Measurements from ENCODE around the gene ARHGEF5. TPM values are rescaled to one million over a fixed set of nuclear protein-coding genes. Genes with fewer than 3 reads are reported as not detected.
"Not testable (repeated sequence)": the region's sequence is repeated elsewhere in the genome, so short reads cannot be mapped to it uniquely, and the experiment has no call there.

The ARHGEF5 gene
- 1 to 10 TPM; 1.3 to 6.8 (median 6.0) TPM for total RNA-seq

- DNase-seq; H3K36me3 ChIP-seq; H3K4me3 ChIP-seq; H3K27ac ChIP-seq; H3K9me3 ChIP-seq; H3K27me3 ChIP-seq; intact Hi-C loops (cut with DNase I; ENCODE audit: low total_unique reads); H3K4me1 ChIP-seq: not testable (repeated sequence)
Observed at GRCh38 chr7:144355176-144355822, at the start of gene ARHGEF5. ARHGEF5 (plus strand) TSS chr7:144355402; CDS start chr7:144362670, 7,268 bp downstream.

DNA sequence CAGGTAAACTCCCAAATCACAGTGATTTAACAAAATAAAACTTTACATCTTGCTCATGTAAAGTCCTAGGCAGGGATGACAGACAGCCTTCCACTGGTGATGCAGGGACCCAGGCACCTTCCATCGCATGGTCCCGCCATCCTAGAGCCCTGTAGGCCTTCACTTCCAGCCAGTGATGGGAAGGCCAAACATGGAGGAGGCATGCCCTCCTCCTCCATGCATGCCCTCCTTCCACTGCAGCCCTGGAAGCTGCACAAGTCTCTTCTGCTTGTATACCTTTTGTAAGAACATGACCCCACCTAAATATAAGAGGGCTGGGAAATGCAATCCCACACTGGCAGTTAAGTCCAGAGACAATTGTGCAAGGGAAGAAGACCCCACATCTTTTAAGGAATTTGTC, 45.5 kb upstream of the ARHGEF5 start:
- H3K4me1 ChIP-seq; intact Hi-C loops (cut with DNase I; ENCODE audit: low total_unique reads): not testable (repeated sequence)

GRCh38 chr7:144311218-144311617, 44.0 kb upstream of the ARHGEF5 start:
- not testable (repeated sequence) for DNase-seq

More for the DNA sequence above, 45.5 kb upstream of the ARHGEF5 start:
- not testable (repeated sequence) for H3K4me3 ChIP-seq, H3K9me3 ChIP-seq, H3K27me3 ChIP-seq, DNase-seq, H3K36me3 ChIP-seq, H3K27ac ChIP-seq

DNA sequence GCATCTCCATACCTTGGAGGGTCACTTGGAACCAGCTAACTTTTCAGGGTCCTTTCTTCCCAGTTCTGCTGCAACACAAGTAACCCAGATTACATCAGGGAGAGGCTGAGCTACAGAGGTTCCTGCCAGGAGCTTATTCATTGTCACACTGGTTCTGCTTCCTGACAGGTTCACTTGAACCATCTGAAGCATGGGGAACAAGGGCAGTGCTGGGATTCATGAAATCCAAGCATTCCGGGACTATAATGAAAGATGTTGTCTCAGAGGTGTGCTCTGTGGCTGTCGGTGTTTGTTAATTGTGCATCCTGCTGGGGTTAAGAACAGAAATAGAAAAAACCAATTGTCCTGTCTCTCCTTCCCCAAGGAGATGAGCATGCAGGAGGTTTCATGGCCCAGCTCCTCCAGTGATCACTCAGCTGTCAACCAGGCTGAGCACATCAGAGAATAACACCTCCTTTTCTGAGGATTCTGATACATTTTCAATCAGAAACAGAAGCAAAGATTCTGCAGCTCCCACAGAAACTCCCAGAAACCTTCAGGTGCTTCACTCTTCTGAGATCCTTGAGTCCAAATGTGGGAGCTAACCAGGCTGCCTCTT, 43.2 kb upstream of the ARHGEF5 start, which contains the start of gene OR2A1:
Gene OR2A1, plus strand, starts transcription at position 548 of the 598 bp plus-strand sequence. CDS start 5,706 bp downstream, outside the sequence.
- H3K4me3 ChIP-seq; H3K27me3 ChIP-seq; DNase-seq; H3K36me3 ChIP-seq; H3K27ac ChIP-seq; intact Hi-C loops (cut with DNase I; ENCODE audit: low total_unique reads); H3K4me1 ChIP-seq; H3K9me3 ChIP-seq: not testable (repeated sequence)

More at GRCh38 chr7:144311218-144311617, 44.0 kb upstream of the ARHGEF5 start:
- H3K27ac ChIP-seq; H3K4me3 ChIP-seq; H3K36me3 ChIP-seq; H3K9me3 ChIP-seq; intact Hi-C loops (cut with DNase I; ENCODE audit: low total_unique reads); H3K4me1 ChIP-seq; H3K27me3 ChIP-seq: not testable (repeated sequence)

GRCh38 chr7:144317537-144317936, 37.7 kb upstream of the ARHGEF5 start:
- H3K27me3 ChIP-seq; intact Hi-C loops (cut with DNase I; ENCODE audit: low total_unique reads); H3K4me3 ChIP-seq; H3K36me3 ChIP-seq; H3K27ac ChIP-seq; H3K4me1 ChIP-seq; H3K9me3 ChIP-seq; DNase-seq: not testable (repeated sequence)

DNA sequence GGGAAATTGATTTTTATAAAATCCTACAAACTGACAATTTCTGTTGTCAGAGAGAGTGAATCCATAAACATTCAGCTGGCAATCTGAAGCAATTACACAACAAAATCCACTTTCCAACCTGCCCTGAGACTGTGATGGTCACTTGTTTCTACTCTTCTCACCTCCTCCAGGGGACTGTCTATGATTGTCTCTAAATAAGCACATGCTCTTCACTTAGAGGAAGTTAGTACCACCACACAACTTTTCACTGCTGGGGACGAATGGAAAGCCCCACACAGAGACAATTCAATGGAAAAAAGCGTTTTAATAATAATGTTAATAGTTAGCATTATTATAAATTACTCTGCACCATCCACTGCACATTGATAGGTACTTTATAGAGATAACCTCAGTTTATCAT, 35.7 kb upstream of the ARHGEF5 start:
- H3K4me1 ChIP-seq; H3K36me3 ChIP-seq; H3K27ac ChIP-seq; H3K4me3 ChIP-seq; intact Hi-C loops (cut with DNase I; ENCODE audit: low total_unique reads); DNase-seq; H3K9me3 ChIP-seq; H3K27me3 ChIP-seq: not testable (repeated sequence)

DNA sequence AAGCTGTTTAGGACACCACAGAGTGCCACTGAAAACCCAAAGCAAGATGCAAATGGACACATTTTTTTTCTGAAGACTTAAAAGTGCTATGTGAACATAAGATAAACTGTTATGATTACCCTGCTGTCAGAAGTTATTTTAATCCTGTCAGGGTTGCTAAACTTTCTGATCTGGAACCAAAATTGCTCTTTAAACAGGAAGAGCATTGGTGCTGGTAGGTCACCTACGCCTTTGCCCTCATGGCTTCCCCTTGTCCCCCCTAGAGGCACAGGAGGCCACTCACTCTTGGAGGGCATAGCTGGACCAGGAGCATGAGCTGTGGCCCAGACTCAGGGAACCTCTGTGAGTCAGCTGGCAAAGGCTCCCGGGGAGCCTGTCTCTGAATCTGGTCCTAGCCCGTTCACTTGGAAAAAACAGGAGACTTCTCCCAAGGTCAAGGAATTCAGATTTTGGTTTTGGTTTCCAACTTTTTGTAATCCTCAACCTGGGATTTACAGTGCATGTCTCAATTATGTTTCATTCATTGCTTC, 33.5 kb upstream of the ARHGEF5 start:
- H3K27me3 ChIP-seq; H3K4me3 ChIP-seq; H3K4me1 ChIP-seq; H3K9me3 ChIP-seq; intact Hi-C loops (cut with DNase I; ENCODE audit: low total_unique reads); H3K27ac ChIP-seq; H3K36me3 ChIP-seq; DNase-seq: not testable (repeated sequence)

DNA sequence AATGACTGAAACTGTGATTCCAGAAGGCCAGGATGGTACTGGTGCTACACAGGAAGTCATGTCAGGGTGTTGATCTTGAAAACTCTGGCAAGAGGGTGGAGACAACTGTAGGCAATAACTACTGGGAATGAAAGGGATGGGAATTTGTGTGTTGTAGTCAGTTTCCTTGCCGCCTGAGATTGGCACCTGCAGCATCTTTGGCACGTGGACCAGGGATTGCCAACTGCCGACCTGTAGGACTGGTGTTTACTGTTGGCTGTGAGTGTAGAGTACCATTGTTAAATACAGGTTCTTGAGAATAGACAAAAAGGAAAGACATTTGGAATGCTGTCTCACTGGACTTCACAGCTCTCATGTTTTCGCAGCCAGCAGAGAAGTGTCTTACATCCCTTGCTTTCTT, 31.8 kb upstream of the ARHGEF5 start:
- H3K27ac ChIP-seq; H3K9me3 ChIP-seq; H3K27me3 ChIP-seq; H3K4me3 ChIP-seq; H3K36me3 ChIP-seq; intact Hi-C loops (cut with DNase I; ENCODE audit: low total_unique reads); H3K4me1 ChIP-seq; DNase-seq: not testable (repeated sequence)

DNA sequence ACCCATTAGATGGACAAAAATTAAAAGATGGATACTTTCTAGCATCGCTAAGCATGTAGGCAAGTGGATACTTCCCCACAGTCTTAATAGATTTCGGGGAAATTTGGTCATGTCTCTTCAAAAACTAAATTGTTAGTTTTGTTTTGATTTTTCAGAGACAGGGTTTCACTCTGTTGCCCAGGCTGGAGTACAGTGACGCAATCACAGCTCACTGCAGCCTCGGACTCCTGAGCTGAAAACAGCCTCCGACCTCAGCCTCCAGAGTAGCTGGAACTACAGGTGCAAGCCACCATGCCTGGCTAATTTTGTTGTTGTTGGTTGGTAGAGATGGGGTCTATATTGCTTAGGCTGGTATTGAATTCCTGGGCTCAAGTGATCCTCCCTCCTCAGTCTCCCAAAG, 29.3 kb upstream of the ARHGEF5 start:
- H3K27ac ChIP-seq; H3K36me3 ChIP-seq; H3K27me3 ChIP-seq; H3K9me3 ChIP-seq; intact Hi-C loops (cut with DNase I; ENCODE audit: low total_unique reads); H3K4me3 ChIP-seq; DNase-seq; H3K4me1 ChIP-seq: not testable (repeated sequence)

DNA sequence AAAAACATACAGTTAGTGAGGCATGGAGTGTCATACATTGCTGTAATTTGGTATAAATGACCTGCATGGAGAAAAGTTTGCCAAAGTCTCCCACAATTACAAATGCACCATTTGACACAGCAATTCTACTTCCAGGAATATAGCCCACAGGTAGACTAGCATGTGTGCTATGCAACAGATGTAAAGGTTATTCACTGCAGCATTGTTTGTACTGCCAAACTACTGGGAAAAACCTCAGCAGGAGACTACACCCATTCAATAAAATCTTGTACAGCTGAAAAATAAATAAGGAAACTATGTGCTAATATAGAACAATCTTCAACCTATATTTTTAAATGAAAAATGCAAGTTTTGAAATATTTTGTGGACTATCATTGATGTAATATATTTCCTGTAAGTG, 25.2 kb upstream of the ARHGEF5 start:
- H3K4me1 ChIP-seq; H3K4me3 ChIP-seq; H3K27ac ChIP-seq; DNase-seq; H3K36me3 ChIP-seq; intact Hi-C loops (cut with DNase I; ENCODE audit: low total_unique reads); H3K27me3 ChIP-seq; H3K9me3 ChIP-seq: not testable (repeated sequence)

DNA sequence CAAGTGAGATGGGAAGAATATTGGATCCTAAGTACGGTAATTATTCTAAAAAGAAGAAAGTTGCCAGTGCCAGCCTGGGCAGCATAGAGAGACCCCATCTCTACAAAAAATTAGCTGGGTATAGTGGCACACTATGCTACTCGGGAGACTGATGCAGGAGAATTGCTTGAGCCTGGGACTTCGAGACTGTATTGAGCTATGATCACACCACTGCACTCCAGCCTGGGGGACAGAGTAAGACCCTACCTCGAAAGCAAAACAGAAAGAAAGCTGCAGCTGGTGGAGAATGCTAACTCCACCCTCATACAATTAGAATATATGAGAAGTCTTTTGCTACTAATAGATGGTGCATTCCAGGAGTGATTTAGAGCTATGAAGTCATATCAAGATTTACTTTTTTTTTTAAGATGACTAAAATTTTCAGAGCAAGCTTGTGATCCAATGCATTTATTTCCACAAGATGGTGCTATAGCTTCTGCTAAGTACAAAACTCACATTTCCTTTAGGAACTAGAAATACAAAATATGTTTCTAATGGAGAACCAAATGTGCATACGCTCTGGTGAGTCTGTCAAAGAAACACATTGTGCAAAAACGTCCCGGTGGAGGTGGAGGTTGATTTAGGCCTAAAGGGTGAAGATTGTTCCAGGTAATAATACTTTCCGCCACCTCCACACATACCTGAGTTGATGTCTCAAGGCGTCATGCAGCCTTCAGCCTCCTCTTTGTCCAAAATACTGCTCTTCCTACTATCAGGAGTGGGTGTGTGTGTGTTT, 23.8 kb upstream of the ARHGEF5 start:
- H3K4me1 ChIP-seq; intact Hi-C loops (cut with DNase I; ENCODE audit: low total_unique reads); H3K27me3 ChIP-seq; H3K27ac ChIP-seq; H3K36me3 ChIP-seq; H3K9me3 ChIP-seq; H3K4me3 ChIP-seq; DNase-seq: not testable (repeated sequence)

DNA sequence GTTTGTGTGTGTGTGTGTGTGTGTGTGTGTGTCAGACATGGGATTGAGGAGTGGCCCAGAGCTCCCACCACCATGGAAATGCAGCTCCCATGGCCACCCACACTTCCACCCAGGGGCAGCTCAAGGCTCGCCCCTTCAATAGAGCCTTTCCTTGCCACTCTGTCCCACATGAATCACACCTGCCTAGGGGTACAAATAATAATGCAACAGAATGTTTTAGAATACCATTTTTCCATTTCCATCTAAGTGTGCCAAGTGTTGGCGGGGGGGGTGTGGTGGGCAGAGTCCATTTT, 23.3 kb upstream of the ARHGEF5 start:
- DNase-seq; H3K27me3 ChIP-seq; H3K36me3 ChIP-seq; H3K4me3 ChIP-seq; H3K9me3 ChIP-seq; H3K27ac ChIP-seq; intact Hi-C loops (cut with DNase I; ENCODE audit: low total_unique reads); H3K4me1 ChIP-seq: not testable (repeated sequence)

GRCh38 chr7:144348625-144349024, 6.6 kb upstream of the ARHGEF5 start:
- H3K9me3 ChIP-seq; H3K27ac ChIP-seq; H3K27me3 ChIP-seq; DNase-seq; H3K4me1 ChIP-seq; intact Hi-C loops (cut with DNase I; ENCODE audit: low total_unique reads); H3K4me3 ChIP-seq; H3K36me3 ChIP-seq: not testable (repeated sequence)

All from uterus (tissue), 4 donors.